MM.1S (cell line): ENCODE measurements around the gene CEP78.

Experiments
- EZH2 ChIP-seq: fragments of 300-600 bp; sonication (generic); optimal IDR thresholded peaks from 2 replicates; pipeline ENCODE3; 2017; ENCODE audit warnings: low read depth, mild to moderate bottlenecking, antibody characterized with exemption, low read length, mixed read lengths
- TF ChIP-seq, protein P1 (sequence below): fragments of 300-600 bp; sonication (generic); IDR thresholded peaks from 2 replicates; pipeline ENCODE4 v1.5.1; 2016; ENCODE audit warnings: antibody characterized with exemption, low read length, mixed read lengths

DNA sequence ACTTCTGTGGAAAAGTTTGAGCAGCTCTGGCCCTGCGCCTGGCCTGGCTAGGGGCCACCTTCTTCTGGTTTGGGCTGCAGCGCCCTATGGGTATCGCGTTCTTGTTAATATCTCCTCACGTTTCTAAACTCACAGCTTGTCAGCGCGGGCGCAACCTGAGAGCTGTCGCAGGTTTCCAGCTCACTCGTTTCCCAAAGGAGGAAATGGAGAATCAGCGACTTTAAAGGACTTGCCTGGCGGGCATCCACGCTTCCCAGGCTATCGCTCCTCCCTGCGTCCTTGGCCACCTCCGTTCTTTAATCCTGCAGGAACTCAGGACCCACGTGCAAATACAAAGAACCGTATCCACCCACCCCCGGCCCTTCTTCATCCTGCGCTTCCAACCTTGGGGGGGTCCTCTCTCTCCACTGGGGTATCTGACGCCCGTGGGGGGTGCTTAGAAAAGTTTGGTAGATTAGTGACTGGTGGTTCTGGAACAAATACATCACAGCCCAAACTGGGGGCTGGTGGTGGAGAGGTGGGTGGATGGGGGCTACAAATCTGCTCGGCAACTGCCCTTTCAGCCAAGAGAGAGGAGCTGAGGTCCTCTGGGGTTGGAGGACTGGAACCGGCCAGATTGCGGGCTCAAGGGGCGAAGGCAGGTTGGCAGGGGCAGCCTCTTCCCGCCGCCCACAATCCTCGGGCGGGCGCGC, 60.5 kb downstream of the CEP78 start:
- TF ChIP-seq, protein P1, sequence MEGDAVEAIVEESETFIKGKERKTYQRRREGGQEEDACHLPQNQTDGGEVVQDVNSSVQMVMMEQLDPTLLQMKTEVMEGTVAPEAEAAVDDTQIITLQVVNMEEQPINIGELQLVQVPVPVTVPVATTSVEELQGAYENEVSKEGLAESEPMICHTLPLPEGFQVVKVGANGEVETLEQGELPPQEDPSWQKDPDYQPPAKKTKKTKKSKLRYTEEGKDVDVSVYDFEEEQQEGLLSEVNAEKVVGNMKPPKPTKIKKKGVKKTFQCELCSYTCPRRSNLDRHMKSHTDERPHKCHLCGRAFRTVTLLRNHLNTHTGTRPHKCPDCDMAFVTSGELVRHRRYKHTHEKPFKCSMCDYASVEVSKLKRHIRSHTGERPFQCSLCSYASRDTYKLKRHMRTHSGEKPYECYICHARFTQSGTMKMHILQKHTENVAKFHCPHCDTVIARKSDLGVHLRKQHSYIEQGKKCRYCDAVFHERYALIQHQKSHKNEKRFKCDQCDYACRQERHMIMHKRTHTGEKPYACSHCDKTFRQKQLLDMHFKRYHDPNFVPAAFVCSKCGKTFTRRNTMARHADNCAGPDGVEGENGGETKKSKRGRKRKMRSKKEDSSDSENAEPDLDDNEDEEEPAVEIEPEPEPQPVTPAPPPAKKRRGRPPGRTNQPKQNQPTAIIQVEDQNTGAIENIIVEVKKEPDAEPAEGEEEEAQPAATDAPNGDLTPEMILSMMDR, result no peak
- no peak for TF ChIP-seq EZH2
